GF-D8 (cell line): ENCODE results near the gene E2F4.

Source experiments
- DNase-seq: peaks from one replicate; lab custom pipeline; 2025; lab: John Stamatoyannopoulos, UW

E2F4 gene

DNA sequence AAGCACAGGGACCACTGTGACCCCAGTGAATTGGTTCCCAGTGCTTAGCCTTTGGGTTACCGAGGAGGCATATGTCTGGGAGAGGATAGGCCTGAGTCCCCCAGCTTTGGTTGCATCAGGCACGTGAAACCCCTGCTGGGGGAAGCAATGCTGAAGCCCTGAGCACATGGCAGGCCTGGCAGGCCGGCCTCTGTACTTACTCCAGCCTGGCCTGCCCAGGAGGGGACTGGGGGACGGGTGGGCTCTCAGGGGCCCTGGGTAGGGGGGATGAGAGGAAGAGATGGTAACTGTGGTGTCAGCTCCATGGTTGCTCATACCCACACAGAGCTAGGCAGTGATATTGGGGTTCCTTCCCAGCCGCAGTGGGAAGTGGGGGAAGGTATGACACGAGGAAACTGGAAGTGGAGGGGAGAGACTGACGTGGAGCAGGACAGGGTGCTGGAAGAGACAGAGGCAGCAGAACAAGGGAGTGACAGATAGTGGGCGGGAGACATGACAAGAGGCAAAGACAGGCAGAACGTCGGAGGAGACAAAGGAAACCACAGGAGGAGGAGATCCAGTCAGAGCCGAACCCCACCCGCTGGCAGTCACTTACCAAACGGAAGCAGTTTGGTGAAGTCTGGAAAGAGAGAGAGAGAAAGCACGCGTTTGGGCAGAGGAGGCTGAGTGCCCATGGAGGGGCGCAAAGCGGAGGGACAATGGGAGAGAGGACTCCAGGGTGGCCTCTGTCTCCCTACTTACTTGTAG is 44.0 kb downstream of the E2F4 start:
- no peak for DNase-seq

DNA sequence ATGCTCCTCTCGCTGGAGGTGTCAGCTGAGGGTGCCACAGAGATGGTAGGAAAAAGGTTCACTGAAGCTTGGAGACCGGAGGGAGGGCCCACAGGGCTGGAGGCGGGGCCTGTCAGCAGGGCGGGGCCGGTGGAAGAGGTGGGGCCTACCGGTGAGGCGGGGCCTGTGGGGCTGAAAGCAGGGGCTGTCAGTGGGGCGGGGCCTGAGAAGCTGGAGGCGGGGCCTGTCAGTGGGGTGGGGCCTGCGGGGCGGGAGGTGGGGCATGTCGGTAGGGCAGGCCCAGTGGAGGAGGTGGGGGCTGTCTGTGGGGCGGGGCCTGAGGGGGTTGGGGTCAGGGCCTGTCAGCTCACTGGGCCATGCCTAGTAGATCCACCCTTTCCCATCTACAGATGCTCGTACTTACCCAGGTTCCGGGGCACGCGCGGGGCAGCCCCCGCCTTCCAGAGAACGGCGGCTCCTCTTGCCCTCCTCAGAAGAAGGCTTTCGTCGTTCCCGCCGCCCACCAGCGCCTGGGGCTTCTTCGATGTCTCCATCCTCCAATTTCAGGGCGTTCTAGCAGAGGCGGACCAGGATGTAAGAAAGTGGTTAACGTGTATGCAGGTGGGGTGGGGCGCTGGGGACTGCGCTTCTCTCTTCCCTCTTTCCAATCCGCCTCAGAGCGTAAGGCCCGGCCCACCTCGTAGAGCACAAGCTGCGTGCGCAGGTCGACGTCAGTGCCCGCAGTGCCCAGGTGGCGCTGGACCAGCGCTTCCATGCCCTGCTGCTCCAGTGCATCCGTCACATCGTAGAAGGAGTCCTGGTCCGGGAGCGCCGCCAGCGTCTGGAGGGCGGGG is 44.8 kb downstream of the E2F4 start:
- DNase-seq, result no peak

GRCh38 chr16:67237396-67238277 is 45.7 kb downstream of the E2F4 start:
- DNase-seq, result no peak

DNA sequence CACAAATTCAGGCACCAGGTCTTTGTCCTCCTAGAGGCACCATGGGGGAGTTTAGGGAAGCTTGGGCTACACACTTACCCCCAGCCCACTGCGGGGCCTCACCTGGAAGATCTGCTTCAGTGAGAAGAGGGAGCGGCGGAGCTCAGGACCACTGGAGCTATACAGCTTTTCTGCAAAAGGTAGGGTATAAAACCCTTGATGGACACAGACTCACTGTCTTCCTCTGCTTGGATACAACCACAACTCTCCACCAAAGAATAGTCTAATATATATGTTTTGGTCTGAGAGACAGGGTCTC is 46.3 kb downstream of the E2F4 start:
- no peak for DNase-seq

GRCh38 chr16:67238806-67239470 is 47.0 kb downstream of the E2F4 start:
- DNase-seq, result no peak

GRCh38 chr16:67240506-67240905 is 48.6 kb downstream of the E2F4 start:
- no peak for DNase-seq

DNA sequence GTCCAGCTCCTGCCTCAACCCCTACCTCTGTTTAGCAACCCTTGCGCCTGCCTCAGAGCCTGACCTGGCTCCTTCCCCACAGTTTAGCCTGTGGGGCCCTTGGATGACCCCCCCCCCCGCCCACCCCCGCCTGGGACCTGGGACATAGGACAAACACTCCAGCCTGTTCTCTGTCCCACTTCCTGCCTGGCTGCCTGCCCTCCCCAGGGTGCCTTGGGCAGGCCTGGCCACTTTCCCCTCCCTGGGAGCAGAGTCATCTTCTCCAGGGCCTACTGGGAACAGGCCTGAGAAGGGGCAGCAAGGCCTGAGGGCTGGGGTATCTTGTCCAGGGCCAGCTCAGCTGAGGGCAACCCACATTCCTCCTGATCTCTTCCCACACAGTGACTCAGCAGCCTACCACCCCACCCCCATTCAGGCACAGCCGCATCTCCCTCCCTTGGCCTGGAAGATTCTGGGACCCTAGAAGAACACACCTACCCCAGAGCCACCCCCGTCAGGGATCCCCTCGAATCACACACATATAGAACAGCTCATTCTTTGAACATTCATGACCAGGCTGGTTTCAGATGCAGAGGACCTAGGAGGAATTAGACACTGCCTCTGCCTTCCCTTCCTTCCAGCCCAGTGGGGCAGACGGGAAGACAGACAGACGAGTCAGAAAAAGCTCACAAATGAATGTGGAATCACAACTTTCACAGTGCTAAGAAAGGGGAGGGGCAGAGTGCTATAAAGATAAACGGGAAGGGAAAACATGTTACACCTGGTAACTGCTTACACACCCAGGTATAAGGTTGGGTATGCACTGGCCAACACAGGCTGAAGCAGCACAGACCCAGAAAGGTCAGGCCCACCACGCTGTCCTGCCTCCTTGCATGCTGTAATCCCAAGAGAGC is 49.3 kb downstream of the E2F4 start:
- no peak for DNase-seq

DNA sequence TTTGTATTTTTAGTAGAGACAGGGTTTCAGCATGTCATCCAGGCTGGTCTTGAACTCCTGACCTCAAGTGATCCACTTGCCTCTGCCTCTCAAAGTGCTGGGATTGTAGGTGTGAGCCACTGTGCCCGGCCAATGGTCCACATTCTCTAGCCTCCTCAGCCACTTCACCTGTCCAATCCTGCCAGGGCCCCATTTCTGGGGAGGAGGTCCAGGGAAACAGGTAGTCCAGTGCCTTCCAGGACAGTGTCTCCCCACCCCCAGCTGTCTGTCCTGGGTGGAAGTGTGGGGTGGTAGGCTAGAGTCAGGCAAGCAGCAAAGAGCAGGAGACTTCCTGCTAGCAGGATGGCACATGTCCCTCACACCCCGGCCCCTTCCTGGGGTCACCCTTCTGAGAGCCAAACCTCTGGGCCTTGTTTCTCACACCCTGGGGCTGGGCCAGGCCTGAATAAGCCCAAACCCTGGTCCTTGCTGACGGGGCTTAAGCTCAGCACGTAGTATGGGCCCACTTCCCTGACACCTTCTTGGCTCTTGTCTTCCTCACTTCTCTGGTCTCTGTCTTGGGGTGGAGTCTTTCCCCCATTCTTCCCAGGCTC is 50.3 kb downstream of the E2F4 start:
- no peak for DNase-seq

DNA sequence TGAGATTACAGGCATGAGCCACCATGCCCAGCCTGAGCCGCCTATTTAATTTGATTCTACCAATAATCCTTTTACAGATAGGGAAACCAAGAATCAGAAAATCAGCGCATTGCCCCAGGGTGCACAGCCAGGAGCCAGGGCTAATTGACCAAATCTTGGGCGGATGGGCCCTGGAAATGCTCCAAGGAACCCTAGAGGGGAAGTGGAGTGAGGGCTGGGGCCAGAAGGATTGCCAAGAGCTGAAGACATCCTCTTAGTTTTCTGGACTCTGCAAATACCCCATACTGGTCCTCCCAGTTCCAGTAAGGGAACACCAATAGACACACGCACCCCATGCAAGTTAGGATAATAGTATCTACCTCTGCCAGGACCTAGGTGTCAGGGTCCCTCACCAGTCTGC is 51.5 kb downstream of the E2F4 start:
- DNase-seq, result no peak

GRCh38 chr16:67244387-67245185 is 52.6 kb downstream of the E2F4 start:
- peak; percentile 86 for DNase-seq

GRCh38 chr16:67245186-67245585 is 53.2 kb downstream of the E2F4 start:
- DNase-seq, result no peak

GRCh38 chr16:67245674-67246080 is 53.7 kb downstream of the E2F4 start:
- no peak for DNase-seq

GRCh38 chr16:67246081-67246755 is 54.3 kb downstream of the E2F4 start:
- DNase-seq, result peak; percentile 61

- no peak for DNase-seq
Observed at GRCh38 chr16:67246756-67247191, 54.8 kb downstream of the E2F4 start.

DNA sequence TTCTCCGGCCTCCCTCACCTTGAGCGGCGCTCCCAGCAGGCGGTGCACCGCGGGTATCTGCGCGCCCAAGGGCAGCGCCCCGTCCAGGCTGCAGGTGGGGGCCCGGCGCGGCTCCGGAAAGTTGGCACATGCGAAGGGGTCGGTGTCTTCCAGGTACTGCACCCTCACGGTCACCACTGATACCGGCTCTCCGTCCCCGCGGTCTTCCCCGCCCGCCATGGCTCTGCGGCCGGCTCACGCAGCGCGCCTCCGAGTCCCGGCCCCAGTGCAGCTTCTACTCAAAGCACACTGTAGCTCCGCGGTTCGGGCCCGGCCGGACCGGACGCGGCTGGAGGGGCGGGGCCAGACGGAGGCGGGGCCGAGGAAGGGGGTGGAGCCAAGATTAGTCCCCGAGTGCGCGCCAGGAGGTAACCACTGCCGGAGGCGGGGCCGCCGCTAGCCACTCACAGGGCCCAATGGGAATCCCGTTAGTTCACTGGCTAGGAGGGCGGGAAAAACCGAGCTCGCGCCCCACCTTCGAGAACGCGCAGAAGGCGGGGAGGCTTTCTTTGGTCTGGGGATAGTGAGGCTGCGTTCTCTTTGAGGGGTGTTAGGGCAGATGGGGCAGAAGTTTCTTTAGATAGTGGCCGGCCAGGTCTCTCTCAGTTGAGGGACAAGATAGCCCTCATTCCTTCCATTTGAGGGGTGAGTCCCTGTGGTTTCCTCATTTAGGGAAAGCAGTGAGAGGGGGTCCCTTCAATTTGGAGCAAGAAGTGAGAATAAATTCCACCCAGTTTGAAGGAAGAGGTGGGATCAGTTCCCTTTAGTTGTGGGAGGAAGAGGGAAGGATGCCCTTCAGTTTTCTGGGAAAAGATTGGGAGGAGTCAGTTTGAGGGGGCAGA is 55.5 kb downstream of the E2F4 start, which contains the start of gene FHOD1:
Gene FHOD1, minus strand, starts transcription at position 290 of the 881 bp plus-strand sequence. Its CDS starts 71 bp downstream, at position 219.
- DNase-seq, result peak; percentile 88

- no peak for DNase-seq
Observed at GRCh38 chr16:67248073-67248400, 56.1 kb downstream of the E2F4 start.
